T-cell (primary cell): ENCODE data around the gene HOXA10. TPM values are rescaled to one million over a fixed set of nuclear protein-coding genes. Genes with fewer than 3 reads are reported as not detected.

Source experiments
- ATAC-seq, 4 experiments: fragments of 200-7000 bp in 3 of 4; fragments of 150-1000 bp in 1 of 4; cut with Tn5 transposase; replicated peaks in 1 of 4; 1 replicate in 3 of 4; 2 replicates in 1 of 4; pipeline ENCODE4 v1.10.0; 2021; ENCODE audit warnings: moderate library complexity in 3 of 4, mild to moderate bottlenecking in 2 of 4, moderate number of reproducible peaks in 1 of 4
- CTCF ChIA-PET, 2 donors: fragments of 300-600 bp; sonication (Branson Sonifier 250); formaldehyde crosslinking; loops; one replicate each; lab custom pipeline; 2022; ENCODE audit warnings: antibody characterized with exemption in 2 of 2; lab: Charles Lee
- POLR2A ChIA-PET, 2 donors: fragments of 300-600 bp; sonication (Branson Sonifier 250); formaldehyde crosslinking; loops; one replicate each; lab custom pipeline; 2022; ENCODE audit warnings: antibody characterized with exemption in 2 of 2; lab: Charles Lee
- DNase-seq, 35 experiments: peaks; one replicate each; pipeline versions ENCODE4 v3.0.0 to v3.0.0-alpha.2; 2013 to 2023
- H3K27ac ChIP-seq: one replicate; pipeline ENCODE4 v1.5.1; 2013; ENCODE audit warnings: low read length
- H3K27me3 ChIP-seq, 2 experiments: replicated peaks in 1 of 2; 1 replicate in 1 of 2; 2 replicates in 1 of 2; pipeline versions ENCODE4 v1.6.1 to v1.7.0; 2013; ENCODE audit warnings: low read length in 1 of 2, mixed read lengths in 1 of 2; ENCODE audit not compliant: control insufficient read depth in 2 of 2, insufficient read depth in 2 of 2; ENCODE audit errors: extremely low read depth in 1 of 2
- H3K36me3 ChIP-seq, 2 donors: 1 replicate in 1 of 2; 2 replicates in 1 of 2; pipeline versions ENCODE4 v1.6.1 to v1.7.0; 2013; ENCODE audit warnings: low read length in 1 of 2; ENCODE audit not compliant: control insufficient read depth in 2 of 2, insufficient read depth in 1 of 2; ENCODE audit errors: extremely low read depth in 1 of 2
- H3K4me1 ChIP-seq, 2 experiments: 1 replicate in 1 of 2; 2 replicates in 1 of 2; pipeline versions ENCODE4 v1.6.1 to v1.7.0; 2013; ENCODE audit warnings: low read length in 2 of 2, mixed read lengths in 1 of 2; ENCODE audit not compliant: insufficient read depth in 2 of 2, control insufficient read depth in 1 of 2; ENCODE audit errors: extremely low read depth in 1 of 2
- H3K4me3 ChIP-seq, 2 donors: 1 replicate in 1 of 2; 2 replicates in 1 of 2; pipeline versions ENCODE4 v1.5.1 to v1.7.0; 2013; ENCODE audit warnings: mild to moderate bottlenecking in 2 of 2, low read length in 1 of 2, moderate library complexity in 1 of 2; ENCODE audit not compliant: control insufficient read depth in 1 of 2; ENCODE audit errors: extremely low read depth in 1 of 2
- H3K9me3 ChIP-seq: 2 replicates; pipeline ENCODE4 v1.7.0; 2013
- H3K27ac Mint-ChIP-seq, 2 donors: one replicate each; pipeline ENCODE4 v1.8.0; 2020 to 2021; ENCODE audit warnings: mild to moderate bottlenecking in 2 of 2, mixed read lengths in 2 of 2
- H3K27me3 Mint-ChIP-seq, 2 donors: one replicate each; pipeline ENCODE4 v1.8.0; 2021 to 2022; ENCODE audit warnings: mixed read lengths in 2 of 2
- H3K36me3 Mint-ChIP-seq: one replicate; pipeline ENCODE4 v1.8.0; 2021; ENCODE audit warnings: mixed read lengths
- H3K4me1 Mint-ChIP-seq, 3 donors: one replicate each; pipeline ENCODE4 v1.8.0; 2020 to 2022; ENCODE audit warnings: mixed read lengths in 3 of 3, mild to moderate bottlenecking in 1 of 3
- H3K4me3 Mint-ChIP-seq, 3 donors: one replicate each; pipeline ENCODE4 v1.8.0; 2020 to 2022; ENCODE audit warnings: mild to moderate bottlenecking in 3 of 3, mixed read lengths in 3 of 3, moderate library complexity in 3 of 3
- H3K9me3 Mint-ChIP-seq, 3 donors: one replicate each; pipeline ENCODE4 v1.8.0; 2020 to 2022; ENCODE audit warnings: mixed read lengths in 3 of 3
- WGBS: methylation state at CpG from one replicate; pipeline ENCODE4 v1.1.5; 2013; ENCODE audit warnings: missing lambda C conversion rate; ENCODE audit not compliant: insufficient coverage; 5-methylcytosine and 5-hydroxymethylcytosine counted together
- total RNA-seq, 35 experiments: library from RNA in 6 of 35; stranded (reverse) in 6 of 35; fragments of 120-200 nt in 1 of 35; gene quantifications; one replicate each; pipeline versions ENCODE4 v1.2.1 to v1.2.4 and lab custom pipeline; 2013 to 2026

The HOXA10 gene
- total RNA-seq, 5 donors from 2014 or later (not counting 1 experiment from before 2014, with no cell fraction given): 0.36 to 0.75 (median 0.51) TPM; not detected in 2

DNA sequence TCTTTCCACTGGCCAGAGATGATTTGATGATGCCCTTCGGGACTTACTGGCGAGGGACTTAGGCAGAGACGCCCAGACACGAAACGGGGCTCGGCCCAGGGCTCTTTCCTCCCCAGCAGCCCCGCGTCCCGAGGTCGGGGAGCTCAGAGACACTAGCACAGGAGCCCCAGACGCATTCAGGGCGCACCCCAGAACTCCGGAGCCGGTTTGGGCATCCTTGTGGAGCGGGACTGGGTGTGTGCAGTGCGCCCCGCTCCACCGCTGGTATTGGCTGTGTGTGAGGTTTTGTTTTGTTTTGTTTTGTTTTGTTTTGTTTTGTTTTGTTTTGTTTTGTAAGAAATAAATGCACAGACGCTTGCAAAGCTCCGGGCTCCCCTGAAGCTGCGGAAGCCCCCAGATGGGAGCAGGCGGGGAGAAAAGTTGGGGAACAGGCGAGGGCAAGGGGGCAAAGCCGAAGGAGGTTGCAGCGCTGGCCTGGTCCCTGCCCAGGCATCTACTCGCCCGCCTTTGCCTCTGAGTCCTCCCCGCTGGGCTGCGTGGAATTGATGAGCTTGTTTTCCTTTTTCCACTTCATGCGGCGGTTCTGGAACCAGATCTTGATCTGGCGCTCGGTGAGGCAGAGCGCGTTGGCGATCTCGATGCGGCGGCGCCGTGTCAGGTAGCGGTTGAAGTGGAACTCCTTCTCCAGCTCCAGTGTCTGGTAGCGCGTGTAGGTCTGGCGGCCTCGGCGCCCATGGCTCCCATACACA, 28.8 kb downstream of the HOXA10 start:
- Histone ChIP-seq H3K36me3 (no peaks in the 10 kb centered on the region), H3K4me3 (no peak overlapping the region), H3K4me1 (peaks cover 0 to 19% of the 10 kb centered on the region in 2 experiments), H3K27me3 (peaks cover 0 to 75% of the 10 kb centered on the region in 2 experiments), H3K9me3 (no peaks in the 10 kb centered on the region), H3K27ac (no peak overlapping the region)
- ATAC-seq (no peak), DNase-seq (no peak)
- CTCF ChIA-PET: interaction anchor here in 1 of 2 donors (0.6 kb wide), 1 partner anchor 288 kb away, joined by 5 read pairs; no protein-coding TSS in a partner anchor
- Mint-ChIP-seq H3K4me1 (peaks cover 12 to 15% (median 13%) of the 10 kb centered on the region in 3 donors), H3K9me3 (no peaks in the 10 kb centered on the region), H3K27ac (no peak overlapping the region), H3K36me3 (no peaks in the 10 kb centered on the region), H3K27me3 (peaks cover 49 to 78% of the 10 kb centered on the region in 2 donors), H3K4me3 (no peak overlapping the region)
- POLR2A ChIA-PET: no interaction called here
- 91% methylated on average over 46 of the region's 47 CpGs for WGBS

- CTCF ChIA-PET: interaction anchor here in 1 of 2 donors (0.6 kb wide), 1 partner anchor 288 kb away, joined by 5 read pairs; no protein-coding TSS in a partner anchor
- Mint-ChIP-seq H3K4me1 (peaks cover 8 to 13% (median 11%) of the 10 kb centered on the region in 3 donors), H3K36me3 (no peaks in the 10 kb centered on the region), H3K27ac (no peak overlapping the region), H3K9me3 (no peaks in the 10 kb centered on the region), H3K27me3 (peaks cover 44 to 73% of the 10 kb centered on the region in 2 donors), H3K4me3 (no peak overlapping the region)
- no peak for ATAC-seq
- Histone ChIP-seq H3K9me3 (no peaks in the 10 kb centered on the region), H3K4me3 (no peak overlapping the region), H3K27me3 (peaks cover 0 to 71% of the 10 kb centered on the region in 2 experiments), H3K4me1 (peaks cover 0 to 16% of the 10 kb centered on the region in 2 experiments), H3K36me3 (no peaks in the 10 kb centered on the region), H3K27ac (no peak overlapping the region)
- 80% methylated on average over 26 of the region's 31 CpGs for WGBS
- DNase-seq: no peak
- POLR2A ChIA-PET: no interaction called here
Measured at GRCh38 chr7:27144781-27145164, 29.3 kb downstream of the HOXA10 start.

GRCh38 chr7:27143950-27144780, 30.0 kb downstream of the HOXA10 start:
- Histone ChIP-seq H3K36me3 (no peaks in the 10 kb centered on the region), H3K4me1 (peaks cover 0 to 16% of the 10 kb centered on the region in 2 experiments), H3K27ac (no peak overlapping the region), H3K9me3 (no peaks in the 10 kb centered on the region), H3K27me3 (peaks cover 0 to 71% of the 10 kb centered on the region in 2 experiments), H3K4me3 (no peak overlapping the region)
- H3K4me1 Mint-ChIP-seq: peaks cover 8 to 13% (median 11%) of the 10 kb centered on the region in 3 donors
- H3K36me3 Mint-ChIP-seq: no peaks in the 10 kb centered on the region
- H3K9me3 Mint-ChIP-seq: no peaks in the 10 kb centered on the region
- H3K4me3 Mint-ChIP-seq: peak overlapping the region in 1 of 3 donors; percentile 68
- POLR2A ChIA-PET: no interaction called here
- DNase-seq: no peak
- 93% methylated on average over 29 of the region's 40 CpGs for WGBS
- CTCF ChIA-PET: interaction anchor here in 1 of 2 donors (0.6 to 1.3 kb wide), 2 partner anchors 15 to 287 kb away, joined by 3 to 5 read pairs; no protein-coding TSS in a partner anchor
- H3K27me3 Mint-ChIP-seq: peaks cover 39 to 67% of the 10 kb centered on the region in 2 donors
- no peak for ATAC-seq
- H3K27ac Mint-ChIP-seq: no peak overlapping the region

DNA sequence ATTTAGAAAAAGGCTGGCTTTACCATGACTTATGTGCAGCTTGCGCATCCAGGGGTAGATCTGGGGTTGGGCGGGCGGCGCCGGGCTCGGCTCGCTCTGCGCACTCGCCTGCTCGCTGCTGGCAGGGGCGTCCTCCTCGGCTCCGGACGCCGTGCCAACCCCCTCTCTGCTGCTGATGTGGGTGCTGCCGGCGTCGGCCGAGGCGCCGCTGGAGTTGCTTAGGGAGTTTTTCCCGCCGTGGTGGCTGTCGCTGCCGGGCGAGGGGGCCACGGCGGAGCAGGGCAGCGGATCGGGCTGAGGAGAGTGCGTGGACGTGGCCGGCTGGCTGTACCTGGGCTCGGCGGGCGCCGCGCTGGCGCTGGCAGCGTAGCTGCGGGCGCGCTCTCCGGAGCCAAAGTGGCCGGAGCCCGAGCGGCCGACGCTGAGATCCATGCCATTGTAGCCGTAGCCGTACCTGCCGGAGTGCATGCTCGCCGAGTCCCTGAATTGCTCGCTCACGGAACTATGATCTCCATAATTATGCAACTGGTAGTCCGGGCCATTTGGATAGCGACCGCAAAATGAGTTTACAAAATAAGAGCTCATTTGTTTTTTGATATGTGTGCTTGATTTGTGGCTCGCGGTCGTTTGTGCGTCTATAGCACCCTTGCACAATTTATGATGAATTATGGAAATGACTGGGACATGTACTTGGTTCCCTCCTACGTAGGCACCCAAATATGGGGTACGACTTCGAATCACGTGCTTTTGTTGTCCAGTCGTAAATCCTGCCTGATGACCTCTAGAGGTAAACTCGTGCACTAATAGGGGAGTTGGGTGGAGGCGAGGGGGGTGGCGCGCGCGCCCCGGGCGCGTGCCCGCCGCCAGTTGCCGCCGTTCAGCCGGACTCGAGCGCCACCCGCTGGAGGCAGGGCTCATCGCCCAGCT, 30.8 kb downstream of the HOXA10 start, which contains the start of gene HOXA5:
Gene HOXA5 (minus strand): TSS at position 659 of the 927 bp plus-strand sequence. CDS start 74 bp downstream, at position 585.
- POLR2A ChIA-PET: no interaction called here
- Histone ChIP-seq H3K9me3 (no peaks in the 10 kb centered on the region), H3K4me1 (peaks cover 0 to 12% of the 10 kb centered on the region in 2 experiments), H3K27ac (no peak within 1 kb of the TSS), H3K4me3 (peak within 1 kb of the TSS in 1 of 2 donors; percentile 41), H3K27me3 (peaks cover 0 to 65% of the 10 kb centered on the region in 2 experiments), H3K36me3 (no peaks in the 10 kb centered on the region)
- WGBS: 87% methylated on average over 70 of the region's 86 CpGs
- DNase-seq (no peak), ATAC-seq (peak in 1 of 4 experiments; percentile 39)
- Mint-ChIP-seq H3K4me1 (peaks cover 5 to 10% (median 9%) of the 10 kb centered on the region in 3 donors), H3K9me3 (no peaks in the 10 kb centered on the region), H3K36me3 (no peaks in the 10 kb centered on the region), H3K4me3 (peak within 1 kb of the TSS in 1 of 3 donors; percentile 68), H3K27me3 (peaks cover 40 to 66% of the 10 kb centered on the region in 2 donors), H3K27ac (no peak within 1 kb of the TSS)
- CTCF ChIA-PET: interaction anchor here in 1 of 2 donors (1.3 kb wide), 1 partner anchor 16 kb away, joined by 3 read pairs; no protein-coding TSS in a partner anchor

GRCh38 chr7:27142580-27143022, 31.5 kb downstream of the HOXA10 start:
- Mint-ChIP-seq H3K4me1 (peaks cover 2 to 7% (median 4%) of the 10 kb centered on the region in 3 donors), H3K4me3 (peak overlapping the region in 1 of 3 donors; percentile 68), H3K27me3 (peaks cover 41 to 66% of the 10 kb centered on the region in 2 donors), H3K36me3 (no peaks in the 10 kb centered on the region), H3K27ac (no peak overlapping the region), H3K9me3 (no peaks in the 10 kb centered on the region)
- no peak for ATAC-seq
- Histone ChIP-seq H3K9me3 (no peaks in the 10 kb centered on the region), H3K4me1 (peaks cover 0 to 6% of the 10 kb centered on the region in 2 experiments), H3K4me3 (peak overlapping the region in 1 of 2 donors; percentile 41), H3K27me3 (peaks cover 0 to 58% of the 10 kb centered on the region in 2 experiments), H3K27ac (no peak overlapping the region), H3K36me3 (no peaks in the 10 kb centered on the region)
- no peak for DNase-seq
- POLR2A ChIA-PET: no interaction called here
- WGBS: 82% methylated on average over 20 of the region's 29 CpGs
- CTCF ChIA-PET: interaction anchor here in 1 of 2 donors (1.3 kb wide), 1 partner anchor 19 kb away, joined by 3 read pairs; no protein-coding TSS in a partner anchor
